CD14-positive monocyte (primary cell): ENCODE measurements around the gene PHACTR2. TPM values are rescaled to one million over a fixed set of nuclear protein-coding genes. Genes with fewer than 3 reads are reported as not detected.
A peak's percentile ranks its signal among the peaks of the same experiment; 100 is the strongest.

ENCODE experiments used
- DNase-seq, 3 donors: peaks; one replicate each; pipeline ENCODE4 v3.0.0-alpha.2; 2011 to 2022
- H2AFZ ChIP-seq: 2 replicates; pipeline ENCODE4 v1.6.0; 2012; ENCODE audit warnings: mild to moderate bottlenecking, low read depth, low read length, inconsistent platforms; ENCODE audit not compliant: insufficient read depth, poor library complexity, severe bottlenecking
- H3K27ac ChIP-seq, 2 donors: 1 replicate in 1 of 2; 2 replicates in 1 of 2; pipeline ENCODE4 v1.5.1; 2012 to 2013; ENCODE audit warnings: low read length in 2 of 2, control low read depth in 1 of 2, inconsistent platforms in 1 of 2, low read depth in 1 of 2, mild to moderate bottlenecking in 1 of 2
- H3K27me3 ChIP-seq, 2 donors: one replicate each; pipeline versions ENCODE4 v1.6.0 to v1.6.1; 2011 to 2013; ENCODE audit warnings: low read length in 2 of 2; ENCODE audit not compliant: control insufficient read depth in 2 of 2, insufficient read depth in 2 of 2
- H3K36me3 ChIP-seq, 2 donors: replicated peaks in 1 of 2; 1 replicate in 1 of 2; 2 replicates in 1 of 2; pipeline versions ENCODE4 v1.5.1 to v1.6.1; 2012 to 2013; ENCODE audit warnings: low read length in 2 of 2, control low read depth in 1 of 2, inconsistent platforms in 1 of 2, mild to moderate bottlenecking in 1 of 2; ENCODE audit not compliant: insufficient read depth in 2 of 2, control insufficient read depth in 1 of 2
- H3K4me1 ChIP-seq, 2 donors: 1 replicate in 1 of 2; 2 replicates in 1 of 2; pipeline versions ENCODE4 v1.5.1 to v1.6.1; 2012 to 2013; ENCODE audit warnings: low read length in 2 of 2, control low read depth in 1 of 2, inconsistent platforms in 1 of 2, mild to moderate bottlenecking in 1 of 2, moderate library complexity in 1 of 2; ENCODE audit not compliant: insufficient read depth in 2 of 2, control insufficient read depth in 1 of 2
- H3K4me2 ChIP-seq: replicated peaks from 2 replicates; pipeline ENCODE3; 2012; ENCODE audit warnings: low read length, moderate library complexity, mild to moderate bottlenecking; ENCODE audit not compliant: poor library complexity, severe bottlenecking; ENCODE audit errors: extremely low read depth
- H3K4me3 ChIP-seq, 3 experiments: fragments of 200-600 bp in 1 of 3; sonication (generic) in 1 of 3; replicated peaks in 1 of 3; 1 replicate in 2 of 3; 2 replicates in 1 of 3; pipeline ENCODE4 v1.5.1; 2011 to 2013; ENCODE audit warnings: low read length in 3 of 3, mild to moderate bottlenecking in 3 of 3, control low read depth in 2 of 3, low read depth in 2 of 3, inconsistent platforms in 1 of 3, moderate library complexity in 1 of 3
- H3K79me2 ChIP-seq: 2 replicates; pipeline ENCODE4 v1.6.0; 2012; ENCODE audit warnings: mild to moderate bottlenecking, control low read depth, inconsistent platforms, low read length, moderate library complexity; ENCODE audit not compliant: insufficient read depth
- H3K9ac ChIP-seq: 2 replicates; pipeline ENCODE4 v1.6.0; 2017; ENCODE audit warnings: low read length, mild to moderate bottlenecking; ENCODE audit not compliant: insufficient read depth, poor library complexity, severe bottlenecking
- H3K9me3 ChIP-seq, 2 donors: replicated peaks in 1 of 2; 1 replicate in 1 of 2; 2 replicates in 1 of 2; pipeline versions ENCODE4 v1.5.1 to v1.6.1; 2012 to 2013; ENCODE audit warnings: low read length in 2 of 2, control low read depth in 1 of 2; ENCODE audit not compliant: control insufficient read depth in 1 of 2, insufficient read depth in 1 of 2
- H4K20me1 ChIP-seq: 2 replicates; pipeline ENCODE4 v1.6.0; 2012; ENCODE audit warnings: mild to moderate bottlenecking, low read length, control low read depth, moderate library complexity; ENCODE audit not compliant: insufficient read depth
- H3K27ac Mint-ChIP-seq, 7 donors: one replicate each; pipeline ENCODE4 v1.8.0; 2020; ENCODE audit warnings: mild to moderate bottlenecking in 7 of 7, mixed read lengths in 7 of 7, moderate library complexity in 6 of 7, inconsistent platforms in 2 of 7
- H3K27me3 Mint-ChIP-seq, 3 donors: one replicate each; pipeline ENCODE4 v1.8.0; 2021 to 2022; ENCODE audit warnings: low read depth in 3 of 3, mild to moderate bottlenecking in 3 of 3, mixed read lengths in 3 of 3, moderate library complexity in 3 of 3, inconsistent platforms in 1 of 3
- H3K36me3 Mint-ChIP-seq, 2 donors: one replicate each; pipeline ENCODE4 v1.8.0; 2020; ENCODE audit warnings: mixed read lengths in 2 of 2, inconsistent platforms in 1 of 2, mild to moderate bottlenecking in 1 of 2
- H3K4me1 Mint-ChIP-seq: one replicate; pipeline ENCODE4 v1.8.0; 2020; ENCODE audit warnings: mild to moderate bottlenecking, mixed read lengths
- H3K4me3 Mint-ChIP-seq, 2 donors: one replicate each; pipeline ENCODE4 v1.8.0; 2020; ENCODE audit warnings: mild to moderate bottlenecking in 2 of 2, mixed read lengths in 2 of 2, moderate library complexity in 1 of 2
- H3K9me3 Mint-ChIP-seq, 7 donors: one replicate each; pipeline ENCODE4 v1.8.0; 2020 to 2022; ENCODE audit warnings: mixed read lengths in 7 of 7, mild to moderate bottlenecking in 6 of 7, moderate library complexity in 6 of 7, inconsistent platforms in 2 of 7
- CTCF ChIP-seq: fragments of 200-600 bp; IDR thresholded peaks from one replicate; pipeline ENCODE4 v1.8.0; 2022; ENCODE audit warnings: antibody characterized with exemption, mild to moderate bottlenecking
- WGBS: methylation state at CpG from one replicate; pipeline ENCODE4 v1.1.5; 2013; ENCODE audit warnings: missing lambda C conversion rate; ENCODE audit not compliant: insufficient coverage; 5-methylcytosine and 5-hydroxymethylcytosine counted together
- intact Hi-C, 2 donors: fragments of 100-400 bp; cut with micrococcal nuclease; formaldehyde crosslinking; loops; one replicate each; pipeline versions ENCODE4 v1.15.0 to v1.15.1; 2023
- polyA plus RNA-seq, 3 donors: library from polyadenylated mRNA; depleted of rRNA in 1 of 3; unstranded in 2 of 3; stranded (reverse) in 1 of 3; fragments of 300-500 nt in 2 of 3; fragments of >200 nt in 1 of 3; fragmentation: Illumina TruSeq in 2 of 3; gene quantifications; 1 replicate in 2 of 3; 2 replicates in 1 of 3; pipeline ENCODE4 v1.2.3, GENCODE V29; 2012 to 2021

Gene PHACTR2
- polyA plus RNA-seq, 3 donors: 9.6 to 11.6 (median 11.2) TPM

- WGBS: no CpG with 5 or more reads among the region's 4 CpGs
- Mint-ChIP-seq H3K36me3 (peaks cover 8 to 9% of the 10 kb centered on the region in 2 donors), H3K27ac (peak overlapping the region in 6 of 7 donors; percentile 16 to 78 (median 63)), H3K4me3 (peak overlapping the region; percentile 7 to 67), H3K27me3 (peaks cover 0 to 2% (median 0%) of the 10 kb centered on the region in 3 donors), H3K4me1 (peaks cover 42% of the 10 kb centered on the region), H3K9me3 (peaks cover 0 to 5% (median 2%) of the 10 kb centered on the region in 7 donors)
- H3K9ac ChIP-seq: no peak overlapping the region
- DNase-seq: no peak
- intact Hi-C loops: no loop called here
- peaks cover 22 to 25% of the 10 kb centered on the region in 2 donors for H3K4me1 ChIP-seq
- H3K27ac ChIP-seq: peak overlapping the region in 1 of 2 donors; percentile 78
- H3K4me3 ChIP-seq: peak overlapping the region in 2 of 3 experiments; percentile 20 to 53
- H2AFZ ChIP-seq: no peak overlapping the region
- H4K20me1 ChIP-seq: peaks cover 17% of the 10 kb centered on the region
- peak overlapping the region; percentile 58 for H3K4me2 ChIP-seq
- H3K79me2 ChIP-seq: peaks cover 57% of the 10 kb centered on the region
- TF ChIP-seq CTCF: no peak
- H3K36me3 ChIP-seq: no peaks in the 10 kb centered on the region
- no peaks in the 10 kb centered on the region for H3K9me3 ChIP-seq
- H3K27me3 ChIP-seq: no peaks in the 10 kb centered on the region
These were observed 18.4 kb downstream of the PHACTR2 start for GRCh38 chr6:143695969-143696663.

DNA sequence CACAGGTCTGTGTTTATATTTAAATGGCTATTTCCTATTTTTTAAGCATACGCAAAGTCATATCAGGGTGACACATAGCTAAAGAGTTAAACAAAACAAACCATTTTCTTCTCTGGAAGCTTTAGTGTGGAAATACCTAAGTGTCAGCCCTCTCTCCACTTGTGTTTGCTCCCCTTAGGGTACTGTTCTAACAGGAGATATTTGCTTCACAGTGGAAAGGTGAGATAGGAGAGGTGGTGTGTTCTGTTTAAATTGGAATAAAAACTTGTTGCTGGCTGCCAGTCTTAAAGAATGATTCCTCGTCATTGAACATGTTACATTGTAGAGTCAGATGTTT, 18.9 kb downstream of the PHACTR2 start:
- H3K9me3 ChIP-seq: no peaks in the 10 kb centered on the region
- DNase-seq: no peak
- H3K27ac ChIP-seq: peak overlapping the region in 1 of 2 donors; percentile 78
- no peak overlapping the region for H3K4me2 ChIP-seq
- WGBS: 60% methylated on average over 1 of the region's 2 CpGs
- H3K9me3 Mint-ChIP-seq: peaks cover 0 to 5% (median 2%) of the 10 kb centered on the region in 7 donors
- H3K27me3 Mint-ChIP-seq: peaks cover 0 to 2% (median 0%) of the 10 kb centered on the region in 3 donors
- H3K27me3 ChIP-seq: no peaks in the 10 kb centered on the region
- no peak overlapping the region for H3K9ac ChIP-seq
- H3K4me1 ChIP-seq: peaks cover 22 to 25% of the 10 kb centered on the region in 2 donors
- H3K27ac Mint-ChIP-seq: peak overlapping the region in 1 of 7 donors; percentile 21
- H2AFZ ChIP-seq: no peak overlapping the region
- H4K20me1 ChIP-seq: peaks cover 21% of the 10 kb centered on the region
- peaks cover 42% of the 10 kb centered on the region for H3K4me1 Mint-ChIP-seq
- intact Hi-C loops: no loop called here
- no peaks in the 10 kb centered on the region for H3K36me3 ChIP-seq
- TF ChIP-seq CTCF: no peak
- H3K36me3 Mint-ChIP-seq: peaks cover 8 to 9% of the 10 kb centered on the region in 2 donors
- H3K4me3 ChIP-seq: no peak overlapping the region
- H3K4me3 Mint-ChIP-seq: no peak overlapping the region
- H3K79me2 ChIP-seq: peaks cover 60% of the 10 kb centered on the region
